Astrocyte (in vitro differentiated cells and primary cell): ENCODE results near the gene AZIN2. TPM values are rescaled to one million over a fixed set of nuclear protein-coding genes. Genes with fewer than 3 reads are reported as not detected.
A peak's percentile ranks its signal among the peaks of the same experiment; 100 is the strongest.
"Not testable (repeated sequence)": the region's sequence is repeated elsewhere in the genome, so short reads cannot be mapped to it uniquely, and the experiment has no call there.

ENCODE experiments used
- DNase-seq: peaks from one replicate; pipeline ENCODE4 v3.0.0-alpha.2; 2010; ENCODE audit warnings: low read depth
- FAIRE-seq: peaks from 2 replicates; lab custom pipeline; 2011; peaks lifted over from hg19 to GRCh38; lab: Jason Lieb, UNC
- H2AFZ ChIP-seq: 2 replicates; pipeline ENCODE4 v1.6.0; 2012; ENCODE audit warnings: low read depth, low read length, inconsistent platforms
- H3K27ac ChIP-seq: 2 replicates; pipeline ENCODE4 v1.5.1; 2011; ENCODE audit warnings: low read depth, low read length, inconsistent platforms
- H3K27me3 ChIP-seq: 2 replicates; pipeline ENCODE4 v1.6.0; 2011; ENCODE audit warnings: low read length, inconsistent platforms; ENCODE audit not compliant: insufficient read depth
- H3K36me3 ChIP-seq: 2 replicates; pipeline ENCODE4 v1.5.1; 2011; ENCODE audit warnings: low read length, inconsistent platforms; ENCODE audit not compliant: insufficient read depth
- H3K4me1 ChIP-seq: 2 replicates; pipeline ENCODE4 v1.5.1; 2011; ENCODE audit warnings: low read length, inconsistent platforms; ENCODE audit not compliant: insufficient read depth
- H3K4me2 ChIP-seq: 2 replicates; pipeline ENCODE4 v1.6.0; 2012; ENCODE audit warnings: low read length, inconsistent platforms
- H3K4me3 ChIP-seq: 2 replicates; pipeline ENCODE4 v1.5.1; 2011; ENCODE audit warnings: low read depth, mild to moderate bottlenecking, low read length, inconsistent platforms; ENCODE audit not compliant: insufficient read depth
- H3K79me2 ChIP-seq: 2 replicates; pipeline ENCODE4 v1.6.0; 2012; ENCODE audit warnings: mild to moderate bottlenecking, low read length, inconsistent platforms; ENCODE audit not compliant: insufficient read depth
- H3K9ac ChIP-seq: 2 replicates; pipeline ENCODE4 v1.6.0; 2012; ENCODE audit warnings: mild to moderate bottlenecking, low read length, inconsistent platforms
- H3K9me3 ChIP-seq: 2 replicates; pipeline ENCODE4 v1.5.1; 2012; ENCODE audit warnings: low read depth, mild to moderate bottlenecking, low read length, inconsistent platforms; ENCODE audit not compliant: insufficient read depth
- H4K20me1 ChIP-seq: 2 replicates; pipeline ENCODE4 v1.6.0; 2012; ENCODE audit warnings: low read length, inconsistent platforms; ENCODE audit not compliant: insufficient read depth
- H3K27ac Mint-ChIP-seq: one replicate; pipeline ENCODE4 v1.8.0; 2021; ENCODE audit warnings: mild to moderate bottlenecking, mixed read lengths; ENCODE audit not compliant: unreplicated experiment
- H3K27me3 Mint-ChIP-seq: one replicate; pipeline ENCODE4 v1.8.0; 2021; ENCODE audit warnings: low read depth, mixed read lengths; ENCODE audit not compliant: unreplicated experiment
- H3K36me3 Mint-ChIP-seq: one replicate; pipeline ENCODE4 v1.8.0; 2021; ENCODE audit warnings: low read depth, mixed read lengths; ENCODE audit not compliant: unreplicated experiment
- H3K4me1 Mint-ChIP-seq: one replicate; pipeline ENCODE4 v1.8.0; 2021; ENCODE audit warnings: low read depth, mixed read lengths; ENCODE audit not compliant: unreplicated experiment
- H3K4me3 Mint-ChIP-seq: one replicate; pipeline ENCODE4 v1.8.0; 2021; ENCODE audit warnings: mild to moderate bottlenecking, moderate library complexity, mixed read lengths; ENCODE audit not compliant: unreplicated experiment
- H3K9me3 Mint-ChIP-seq: one replicate; pipeline ENCODE4 v1.8.0; 2021; ENCODE audit warnings: mild to moderate bottlenecking, mixed read lengths; ENCODE audit not compliant: unreplicated experiment
- EZH2 ChIP-seq: IDR thresholded peaks from 2 replicates; pipeline ENCODE4 v1.6.1; 2012; ENCODE audit warnings: mild to moderate bottlenecking, low read length, inconsistent platforms; ENCODE audit not compliant: insufficient read depth
- total RNA-seq: library from RNA; stranded (reverse); gene quantifications from 2 replicates; pipeline ENCODE4 v1.2.1, GENCODE V29; 2021
- TF ChIP-seq, protein P1 (sequence below): IDR thresholded peaks from 2 replicates; pipeline ENCODE4 v1.5.1; 2011; ENCODE audit warnings: low read depth, mild to moderate bottlenecking, inconsistent platforms, low read length, moderate library complexity; ENCODE audit not compliant: insufficient read depth

The AZIN2 gene
- total RNA-seq, 1 donor from 2014 or later: 10.1 TPM

DNA sequence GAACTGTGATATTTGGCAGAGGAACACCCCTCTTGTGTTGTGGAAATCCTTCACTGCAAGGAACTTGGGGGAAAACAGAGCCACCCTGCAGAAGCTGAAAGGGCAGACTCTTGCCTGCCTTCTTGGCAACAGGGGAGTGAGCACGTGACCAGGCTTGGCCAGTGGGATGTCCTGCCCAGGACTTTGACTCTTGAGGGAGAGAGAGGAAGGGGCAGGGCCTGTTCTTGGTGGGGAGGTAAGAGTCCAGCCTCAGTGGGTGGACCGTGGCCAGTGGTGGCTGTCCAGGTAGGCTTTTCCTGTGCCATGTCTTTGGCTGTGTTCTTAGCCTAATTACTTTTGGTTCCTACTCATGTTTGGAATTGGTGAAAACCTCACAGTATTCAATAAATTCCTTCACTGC, 35.7 kb upstream of the AZIN2 start:
- no peak overlapping the region for H3K27ac ChIP-seq
- TF ChIP-seq, protein P1, sequence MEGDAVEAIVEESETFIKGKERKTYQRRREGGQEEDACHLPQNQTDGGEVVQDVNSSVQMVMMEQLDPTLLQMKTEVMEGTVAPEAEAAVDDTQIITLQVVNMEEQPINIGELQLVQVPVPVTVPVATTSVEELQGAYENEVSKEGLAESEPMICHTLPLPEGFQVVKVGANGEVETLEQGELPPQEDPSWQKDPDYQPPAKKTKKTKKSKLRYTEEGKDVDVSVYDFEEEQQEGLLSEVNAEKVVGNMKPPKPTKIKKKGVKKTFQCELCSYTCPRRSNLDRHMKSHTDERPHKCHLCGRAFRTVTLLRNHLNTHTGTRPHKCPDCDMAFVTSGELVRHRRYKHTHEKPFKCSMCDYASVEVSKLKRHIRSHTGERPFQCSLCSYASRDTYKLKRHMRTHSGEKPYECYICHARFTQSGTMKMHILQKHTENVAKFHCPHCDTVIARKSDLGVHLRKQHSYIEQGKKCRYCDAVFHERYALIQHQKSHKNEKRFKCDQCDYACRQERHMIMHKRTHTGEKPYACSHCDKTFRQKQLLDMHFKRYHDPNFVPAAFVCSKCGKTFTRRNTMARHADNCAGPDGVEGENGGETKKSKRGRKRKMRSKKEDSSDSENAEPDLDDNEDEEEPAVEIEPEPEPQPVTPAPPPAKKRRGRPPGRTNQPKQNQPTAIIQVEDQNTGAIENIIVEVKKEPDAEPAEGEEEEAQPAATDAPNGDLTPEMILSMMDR: no peak
- no peak for TF ChIP-seq EZH2
- peak overlapping the region; percentile 23 for H2AFZ ChIP-seq
- Mint-ChIP-seq H3K9me3 (peaks cover 2% of the 10 kb centered on the region), H3K4me1 (peaks cover 29% of the 10 kb centered on the region), H3K4me3 (peak overlapping the region; percentile 14), H3K36me3 (no peaks in the 10 kb centered on the region), H3K27me3 (no peaks in the 10 kb centered on the region), H3K27ac (no peak overlapping the region)
- no peaks in the 10 kb centered on the region for H3K36me3 ChIP-seq
- no peaks in the 10 kb centered on the region for H3K9me3 ChIP-seq
- no peaks in the 10 kb centered on the region for H3K27me3 ChIP-seq
- no peak overlapping the region for H3K9ac ChIP-seq
- DNase-seq (no peak), FAIRE-seq (no peak)
- H3K79me2 ChIP-seq: no peaks in the 10 kb centered on the region
- H4K20me1 ChIP-seq: no peaks in the 10 kb centered on the region
- H3K4me1 ChIP-seq: peaks cover 9% of the 10 kb centered on the region
- H3K4me3 ChIP-seq: no peak overlapping the region
- H3K4me2 ChIP-seq: no peak overlapping the region

DNA sequence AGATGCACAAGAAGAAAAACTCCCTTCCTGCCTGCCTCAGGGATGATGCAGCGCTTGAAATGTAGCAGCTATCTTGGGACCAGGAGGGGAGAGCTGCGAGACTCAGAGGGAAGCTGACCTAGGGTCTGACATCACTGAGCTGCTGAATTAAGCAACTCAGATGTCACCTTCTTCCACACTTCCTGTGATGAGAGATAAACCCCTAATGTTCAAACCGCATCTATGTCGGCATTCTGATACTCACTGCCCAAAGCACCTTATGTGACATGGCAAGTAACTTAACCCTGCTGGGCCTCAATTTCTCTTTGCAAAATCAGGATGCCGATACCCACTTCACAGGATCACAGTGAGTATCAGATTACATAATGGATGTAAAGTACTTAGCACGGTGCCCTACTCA, 35.1 kb upstream of the AZIN2 start:
- Mint-ChIP-seq H3K4me3 (no peak overlapping the region), H3K9me3 (peaks cover 6% of the 10 kb centered on the region), H3K27ac (peak overlapping the region; percentile 48), H3K4me1 (peaks cover 29% of the 10 kb centered on the region), H3K36me3 (no peaks in the 10 kb centered on the region), H3K27me3 (no peaks in the 10 kb centered on the region)
- FAIRE-seq (no peak), DNase-seq (no peak)
- no peaks in the 10 kb centered on the region for H3K79me2 ChIP-seq
- no peak overlapping the region for H3K4me2 ChIP-seq
- no peaks in the 10 kb centered on the region for H4K20me1 ChIP-seq
- no peaks in the 10 kb centered on the region for H3K27me3 ChIP-seq
- peaks cover 12% of the 10 kb centered on the region for H3K4me1 ChIP-seq
- no peaks in the 10 kb centered on the region for H3K36me3 ChIP-seq
- H2AFZ ChIP-seq: no peak overlapping the region
- TF ChIP-seq, protein P1: no peak
- TF ChIP-seq EZH2: no peak
- no peak overlapping the region for H3K9ac ChIP-seq
- no peaks in the 10 kb centered on the region for H3K9me3 ChIP-seq
- no peak overlapping the region for H3K4me3 ChIP-seq
- H3K27ac ChIP-seq: no peak overlapping the region

DNA sequence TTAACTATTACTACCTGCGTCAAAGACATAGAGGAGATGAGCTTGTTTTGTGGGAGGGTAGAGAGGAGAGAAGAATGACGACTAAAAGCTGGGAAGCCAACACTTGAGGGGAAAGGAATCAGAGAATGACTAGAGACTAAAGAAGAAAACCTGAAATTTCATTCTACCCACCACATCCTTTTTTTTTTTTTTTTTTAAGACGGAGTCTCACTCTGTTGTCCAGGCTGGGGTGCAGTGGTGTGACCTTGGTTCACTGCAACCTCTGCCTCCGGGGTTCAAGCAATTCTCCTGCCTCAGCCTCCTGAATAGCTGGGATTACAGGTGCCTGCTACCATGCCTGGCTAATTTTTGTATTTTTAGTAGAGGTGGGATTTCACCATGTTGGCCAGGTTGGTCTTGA, 34.7 kb upstream of the AZIN2 start:
- H3K79me2 ChIP-seq, H3K27me3 Mint-ChIP-seq, H2AFZ ChIP-seq, H3K27me3 ChIP-seq, FAIRE-seq, H3K4me3 Mint-ChIP-seq, H4K20me1 ChIP-seq, H3K36me3 Mint-ChIP-seq, H3K27ac ChIP-seq, H3K4me2 ChIP-seq, DNase-seq, H3K4me3 ChIP-seq, H3K9ac ChIP-seq, H3K9me3 ChIP-seq, H3K9me3 Mint-ChIP-seq, H3K36me3 ChIP-seq: not testable (repeated sequence)
- H3K27ac Mint-ChIP-seq: peak overlapping the region; percentile 6
- H3K4me1 ChIP-seq: peaks cover 12% of the 10 kb centered on the region
- peaks cover 29% of the 10 kb centered on the region for H3K4me1 Mint-ChIP-seq
